Articular chondrocyte of knee joint (primary cell): ENCODE results near the gene ATP6V1G2. TPM values are rescaled to one million over a fixed set of nuclear protein-coding genes. Genes with fewer than 3 reads are reported as not detected.

ENCODE experiments used
- small RNA-seq: library from RNA; depleted of rRNA; stranded (forward); fragments of <200 nt; gene quantifications from one replicate; pipeline ENCODE3, GENCODE V24; 2012
- total RNA-seq: library from RNA; depleted of rRNA; stranded (reverse); fragments of >200 nt; gene quantifications from 2 replicates; pipeline ENCODE4 v1.2.3, GENCODE V29; 2012

ATP6V1G2 gene
- 3.4 and 3.5 TPM in 2 replicates for total RNA-seq

GRCh38 chr6:31546339-31546957, at the start of gene ATP6V1G2:
TSS of gene ATP6V1G2 (minus strand) at chr6:31546608. CDS start at chr6:31546559, 49 bp downstream.

DNA sequence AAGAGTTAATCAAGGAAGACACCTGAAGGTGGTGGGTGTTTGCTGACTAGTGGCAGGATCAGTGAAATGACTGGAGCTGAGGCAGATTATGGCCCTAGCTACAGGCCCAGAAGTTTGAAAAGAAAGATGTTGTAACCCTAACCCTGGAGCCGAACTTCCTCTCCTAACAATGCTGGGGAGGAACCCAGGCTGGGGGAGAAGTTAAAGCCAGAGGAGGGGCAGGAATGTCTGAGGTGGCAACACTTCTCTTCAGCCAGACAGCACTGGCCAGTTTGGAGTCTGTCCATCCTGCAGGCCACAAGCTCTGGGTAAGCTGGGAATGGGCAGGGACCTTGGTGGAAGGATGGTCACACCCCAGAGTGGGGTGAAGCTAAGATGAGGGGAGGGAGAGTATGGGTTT, 39.6 kb upstream of the ATP6V1G2 start, which contains the start of gene LST1:
Gene LST1 (plus strand): TSS at position 270 of the 400 bp plus-strand sequence. CDS start 1,023 bp downstream, outside the sequence.

DNA sequence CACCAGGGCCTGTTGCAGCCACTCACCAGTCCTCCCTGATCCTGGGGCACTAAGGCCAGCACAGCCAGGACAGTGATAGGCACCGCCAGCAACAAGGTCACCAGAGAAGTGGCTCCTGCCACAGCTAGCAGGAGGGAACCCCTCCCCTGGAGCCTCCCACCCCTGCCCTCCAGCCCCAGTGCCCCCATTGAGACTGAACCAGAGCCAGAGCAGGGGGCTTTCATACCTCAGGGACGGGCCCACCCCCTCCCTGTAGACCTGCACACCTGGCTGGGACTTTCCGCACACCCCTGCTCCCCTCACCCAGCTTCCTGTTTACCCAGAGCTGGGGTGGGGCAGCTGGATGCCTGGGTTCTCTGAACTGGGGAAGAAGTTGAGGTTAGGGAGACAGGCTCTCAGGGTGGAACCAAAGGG, 35.8 kb upstream of the ATP6V1G2 start, which contains the start of gene LTB:
Gene LTB (minus strand): TSS at position 195 of the 414 bp plus-strand sequence. CDS start 7 bp downstream, at position 188.

GRCh38 chr6:31575335-31575901, 29.0 kb upstream of the ATP6V1G2 start, which contains the start of gene TNF:
TSS of gene TNF (plus strand) at chr6:31575565. CDS start at chr6:31575742, 177 bp downstream.

GRCh38 chr6:31572041-31572911, 25.9 kb upstream of the ATP6V1G2 start, which contains the start of gene LTA:
TSS of gene LTA (plus strand) at chr6:31572289. CDS start at chr6:31572743, 454 bp downstream.

DNA sequence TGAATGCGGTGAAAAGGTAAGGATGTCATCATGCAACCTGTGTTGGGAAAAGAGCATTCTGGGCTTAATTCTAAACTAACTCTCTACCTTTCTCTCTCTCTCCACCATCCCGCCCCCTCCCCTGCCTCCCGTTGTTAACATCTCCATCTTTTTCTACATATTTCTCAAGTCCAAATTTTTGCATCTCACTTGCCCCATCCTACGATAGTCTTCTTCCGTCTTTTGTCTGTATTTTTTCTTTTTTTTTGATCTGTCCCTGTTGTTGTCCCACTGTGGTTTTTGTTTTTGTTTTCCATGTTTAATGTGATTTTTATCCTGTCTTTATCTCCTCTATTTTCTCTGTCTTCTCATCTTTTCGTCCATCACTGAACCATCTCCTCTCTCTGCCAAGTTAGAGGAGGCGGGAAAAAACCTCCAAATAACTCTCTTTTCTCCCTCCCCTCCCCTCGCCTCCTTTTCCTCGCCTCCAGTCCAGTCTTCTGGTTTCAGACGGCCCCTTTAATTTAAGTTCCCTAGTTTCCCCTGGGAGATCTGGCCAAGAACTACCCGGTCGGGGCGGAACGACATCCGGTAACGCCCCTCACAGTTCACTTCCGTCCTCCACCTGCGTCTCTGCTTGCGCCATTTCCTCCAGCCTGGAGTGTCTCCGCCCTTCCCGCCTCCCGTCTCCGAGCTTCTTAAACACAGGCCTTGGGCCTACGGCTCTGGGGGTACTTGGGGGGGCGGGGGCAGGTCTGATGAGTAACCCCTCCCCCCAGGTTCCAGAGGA, 734 bp upstream of the ATP6V1G2 start, which contains the start of gene NFKBIL1:
Gene NFKBIL1 (plus strand): TSS at position 651 of the 769 bp plus-strand sequence. CDS start 87 bp downstream, at position 738.

GRCh38 chr6:31541658-31542521, 4.5 kb downstream of the ATP6V1G2 start, which contains the start of gene DDX39B:
TSS of gene DDX39B (minus strand) at chr6:31542003. CDS start at chr6:31540532, 1,471 bp downstream.

GRCh38 chr6:31528821-31529328, 17.5 kb downstream of the ATP6V1G2 start, which contains the start of gene MCCD1:
TSS of gene MCCD1 (plus strand) at chr6:31528962. CDS start at chr6:31529015, 53 bp downstream.

GRCh38 chr6:31497531-31498476, 48.6 kb downstream of the ATP6V1G2 start, which contains the start of gene MICB:
TSS of gene MICB (plus strand) at chr6:31498145. CDS start at chr6:31498194, 49 bp downstream.

Small RNA genes within 50 kb of the gene (small RNA-seq; reads per million reads assigned to genes)
- gene AL663061.1 (not detected), gene RF00019 (not detected), gene SNORD117 (896 reads per million, percentile 99 among the genes with 10 or more reads in this experiment), gene SNORD84 (not detected)

Other genes starting within 250 kb of the ATP6V1G2 start
- gene HLA-B, start 189.4 kb downstream of the ATP6V1G2 start, total RNA-seq = 229 and 377 TPM in 2 replicates
- 12.6 and 15.9 TPM in 2 replicates for gene MICA, start 143.0 kb downstream of the ATP6V1G2 start, total RNA-seq
- gene MICB, start 48.5 kb downstream of the ATP6V1G2 start, total RNA-seq = 6.5 and 8.6 TPM in 2 replicates
- gene MCCD1, start 17.6 kb downstream of the ATP6V1G2 start, total RNA-seq = not detected in 2 replicates
- 262 and 345 TPM in 2 replicates for gene DDX39B, start 4.6 kb downstream of the ATP6V1G2 start, total RNA-seq
- gene NFKBIL1, start 1.0 kb upstream of the ATP6V1G2 start, total RNA-seq = 22.9 and 26.5 TPM in 2 replicates
- gene LTA, start 25.7 kb upstream of the ATP6V1G2 start, total RNA-seq = not detected in 2 replicates
- gene TNF, start 29.0 kb upstream of the ATP6V1G2 start, total RNA-seq = not detected in 2 replicates
- gene LTB, start 35.8 kb upstream of the ATP6V1G2 start, total RNA-seq = not detected in 2 replicates
- not detected in 2 replicates for gene LST1, start 39.7 kb upstream of the ATP6V1G2 start, total RNA-seq
- not detected in 2 replicates for gene NCR3, start 46.4 kb upstream of the ATP6V1G2 start, total RNA-seq
- not detected in 2 replicates for gene AIF1, start 68.6 kb upstream of the ATP6V1G2 start, total RNA-seq
- gene PRRC2A, start 74.1 kb upstream of the ATP6V1G2 start, total RNA-seq = 49.4 and 57.4 TPM in 2 replicates
- gene BAG6, start 106.1 kb upstream of the ATP6V1G2 start, total RNA-seq = 127 and 138 TPM in 2 replicates
- gene APOM, start 109.3 kb upstream of the ATP6V1G2 start, total RNA-seq = 2.0 and 2.2 TPM in 2 replicates
- 15.2 and 19.5 TPM in 2 replicates for gene C6orf47, start 114.2 kb upstream of the ATP6V1G2 start, total RNA-seq
- gene GPANK1, start 118.4 kb upstream of the ATP6V1G2 start, total RNA-seq = 17.0 and 17.1 TPM in 2 replicates
- gene CSNK2B, start 119.5 kb upstream of the ATP6V1G2 start, total RNA-seq = 118 and 149 TPM in 2 replicates
- gene LY6G5B, start 123.4 kb upstream of the ATP6V1G2 start, total RNA-seq = 4.2 and 4.8 TPM in 2 replicates
- gene LY6G5C, start 134.5 kb upstream of the ATP6V1G2 start, total RNA-seq = 0.26 and 0.65 TPM in 2 replicates
- 29.9 and 35.3 TPM in 2 replicates for gene ABHD16A, start 156.7 kb upstream of the ATP6V1G2 start, total RNA-seq
- gene LY6G6F, start 160.3 kb upstream of the ATP6V1G2 start, total RNA-seq = not detected in 2 replicates
- not detected in 2 replicates for gene LY6G6D, start 168.7 kb upstream of the ATP6V1G2 start, total RNA-seq
- gene LY6G6C, start 175.1 kb upstream of the ATP6V1G2 start, total RNA-seq = not detected in 2 replicates
- gene MPIG6B, start 176.8 kb upstream of the ATP6V1G2 start, total RNA-seq = not detected in 2 replicates
- 76.2 and 84.3 TPM in 2 replicates for gene DDAH2, start 182.7 kb upstream of the ATP6V1G2 start, total RNA-seq
- gene CLIC1, start 189.9 kb upstream of the ATP6V1G2 start, total RNA-seq = 597 and 600 TPM in 2 replicates
- 10.7 and 12.3 TPM in 2 replicates for gene MSH5, start 193.4 kb upstream of the ATP6V1G2 start, total RNA-seq
- gene SAPCD1, start 216.0 kb upstream of the ATP6V1G2 start, total RNA-seq = 0.54 and 1.4 TPM in 2 replicates
- gene VWA7, start 230.7 kb upstream of the ATP6V1G2 start, total RNA-seq = 1.0 and 1.9 TPM in 2 replicates
- gene VARS1, start 249.1 kb upstream of the ATP6V1G2 start, total RNA-seq = 38.3 and 45.2 TPM in 2 replicates